GM12878 (cell line): ENCODE results near the gene PDLIM5. TPM values are rescaled to one million over a fixed set of nuclear protein-coding genes. Genes with fewer than 3 reads are reported as not detected.

Experiments
- ATAC-seq: fragments of 200-7000 bp; cut with Tn5 transposase; 3 replicates; pipeline ENCODE4 v1.9.1; 2020; ENCODE audit warnings: mild to moderate bottlenecking, moderate library complexity
- BruUV-seq: library from RNA; stranded (reverse); fragments of 400-500 nt; replicated peaks from 2 replicates; lab custom pipeline; 2021; lab: Mats Ljungman, UMichigan
- CTCF ChIA-PET: fragments of 300-600 bp; sonication (Branson Sonifier 250); formaldehyde crosslinking; extraction: SDS; loops from one replicate; lab custom pipeline; 2021; ENCODE audit warnings: inconsistent platforms; lab: Yijun Ruan, JAX
- POLR2A ChIA-PET: fragments of 350-600 bp; formaldehyde crosslinking; extraction: SDS; loops from one replicate; lab custom pipeline; 2021; ENCODE audit warnings: inconsistent platforms; lab: Charles Lee
- RAD21 ChIA-PET: fragments of 300-600 bp; sonication (Branson Sonifier 250); formaldehyde crosslinking; loops from one replicate; lab custom pipeline; 2023; ENCODE audit warnings: antibody characterized with exemption; ENCODE audit not compliant: unreplicated experiment; lab: Charles Lee
- SMC1A ChIA-PET: fragments of 300-600 bp; sonication (Branson Sonifier 250); formaldehyde crosslinking; loops from one replicate; lab custom pipeline; 2023; ENCODE audit not compliant: unreplicated experiment, uncharacterized antibody; lab: Charles Lee
- DNase-seq: peaks from one replicate; pipeline ENCODE4 v3.0.0-alpha.2; 2011; ENCODE audit warnings: low read depth, low spot score
- FAIRE-seq: peaks from 3 replicates; lab custom pipeline; 2011; peaks lifted over from hg19 to GRCh38; lab: Jason Lieb, UNC
- H2AFZ ChIP-seq: 2 replicates; pipeline ENCODE4 v1.6.0; 2011; ENCODE audit warnings: low read depth, low read length, control low read depth; ENCODE audit not compliant: control insufficient read depth
- H3K27ac ChIP-seq: 2 replicates; pipeline ENCODE4 v1.5.1; 2011; ENCODE audit warnings: control low read depth; ENCODE audit not compliant: control insufficient read depth, insufficient read depth
- H3K27me3 ChIP-seq, 2 experiments: replicated peaks in 1 of 2; 2 replicates each; pipeline versions ENCODE4 v1.6.0 to v1.6.1; 2011; ENCODE audit warnings: low read length in 1 of 2; ENCODE audit not compliant: control insufficient read depth in 2 of 2, insufficient read depth in 2 of 2
- H3K36me3 ChIP-seq, 2 experiments: 2 replicates each; pipeline ENCODE4 v1.5.1; 2011; ENCODE audit warnings: low read length in 1 of 2; ENCODE audit not compliant: control insufficient read depth in 2 of 2, insufficient read depth in 2 of 2
- H3K4me1 ChIP-seq: 2 replicates; pipeline ENCODE4 v1.6.1; 2011; ENCODE audit warnings: mild to moderate bottlenecking, low read length, moderate library complexity, mixed read lengths; ENCODE audit not compliant: control insufficient read depth, insufficient read depth
- H3K4me2 ChIP-seq: 2 replicates; pipeline ENCODE4 v1.6.0; 2011; ENCODE audit warnings: control low read depth; ENCODE audit not compliant: control insufficient read depth, insufficient read depth
- H3K4me3 ChIP-seq: fragments of 200-600 bp; sonication (generic); 2 replicates; pipeline ENCODE4 v1.5.1; 2016
- H3K79me2 ChIP-seq: 2 replicates; pipeline ENCODE4 v1.6.0; 2011; ENCODE audit warnings: low read length; ENCODE audit not compliant: control insufficient read depth, insufficient read depth
- H3K9ac ChIP-seq: 2 replicates; pipeline ENCODE4 v1.8.0; 2011; ENCODE audit warnings: low read length, control low read depth, mixed read lengths; ENCODE audit not compliant: control insufficient read depth, insufficient read depth
- H3K9me3 ChIP-seq: replicated peaks from 3 replicates; pipeline ENCODE4 v1.5.1; 2011; ENCODE audit warnings: mild to moderate bottlenecking, low read length; ENCODE audit not compliant: control insufficient read depth, insufficient read depth
- H4K20me1 ChIP-seq: 2 replicates; pipeline ENCODE4 v1.6.0; 2011; ENCODE audit not compliant: control insufficient read depth, insufficient read depth
- BCLAF1 ChIP-seq: fragments of 450-650 bp; IDR thresholded peaks from 2 replicates; pipeline ENCODE4 v1.6.1; 2017; ENCODE audit warnings: antibody characterized with exemption, mild to moderate bottlenecking, moderate library complexity
- CEBPB ChIP-seq, 2 experiments: fragments of 150-350 bp in 1 of 2; IDR thresholded peaks; 2 replicates each; pipeline ENCODE4 v1.6.1; 2012 to 2014; ENCODE audit warnings: low read depth in 2 of 2, low read length in 2 of 2, borderline replicate concordance in 1 of 2, inconsistent platforms in 1 of 2
- CHD4 ChIP-seq: fragments of 200-600 bp; sonication (generic); IDR thresholded peaks from 2 replicates; pipeline ENCODE4 v1.6.1; 2016; ENCODE audit warnings: mild to moderate bottlenecking
- EP300 ChIP-seq, 2 experiments: fragments of 150-350 bp in 1 of 2; IDR thresholded peaks; 2 replicates each; pipeline ENCODE4 v1.6.1; 2011 to 2012; ENCODE audit warnings: low read depth in 2 of 2, low read length in 2 of 2, borderline replicate concordance in 1 of 2, improper control_type of control experiment in 1 of 2, inconsistent platforms in 1 of 2; ENCODE audit not compliant: control insufficient read depth in 1 of 2
- FOS ChIP-seq: IDR thresholded peaks from 3 replicates; pipeline ENCODE4 v1.6.1; 2011; ENCODE audit warnings: borderline replicate concordance; ENCODE audit not compliant: insufficient read length; ENCODE audit errors: extremely low read depth
- MEF2A ChIP-seq: IDR thresholded peaks from 2 replicates; pipeline ENCODE4 v1.6.1; 2011; ENCODE audit warnings: low read depth, mild to moderate bottlenecking, low read length, moderate library complexity; ENCODE audit not compliant: insufficient read depth
- MYB ChIP-seq: fragments of 150-350 bp; IDR thresholded peaks from 2 replicates; pipeline ENCODE4 v1.6.1; 2014; ENCODE audit warnings: mild to moderate bottlenecking, low read depth, low read length, borderline replicate concordance
- NBN ChIP-seq: fragments of 450-650 bp; IDR thresholded peaks from 2 replicates; pipeline ENCODE4 v1.6.1; 2016
- NFYB ChIP-seq: IDR thresholded peaks from 2 replicates; pipeline ENCODE4 v1.6.1; 2011; ENCODE audit warnings: low read depth, mild to moderate bottlenecking, low read length, improper control_type of control experiment, moderate library complexity; ENCODE audit not compliant: insufficient read depth
- TCF3 ChIP-seq: IDR thresholded peaks from 2 replicates; pipeline ENCODE4 v1.6.1; 2012; ENCODE audit warnings: low read depth, mild to moderate bottlenecking, low read length, borderline replicate concordance; ENCODE audit not compliant: insufficient read depth
- WGBS: methylation state at CpG from one replicate; pipeline ENCODE4 v1.1.6; 2016; ENCODE audit warnings: low lambda C conversion rate; ENCODE audit not compliant: insufficient replicate concordance, insufficient coverage; ENCODE audit errors: missing lambda C conversion rate; 5-methylcytosine and 5-hydroxymethylcytosine counted together
- in situ Hi-C: fragments of 300-500 bp; cut with MboI; formaldehyde crosslinking; loops from 9 replicates; pipeline ENCODE4 v1.14.3; 2018; ENCODE audit warnings: mixed read lengths
- intact Hi-C: fragments of 100-400 bp; cut with micrococcal nuclease; formaldehyde crosslinking; loops from one replicate; pipeline ENCODE4 v1.14.2; 2022; ENCODE audit not compliant: unreplicated experiment
- polyA plus RNA-seq, 11 experiments: library from polyadenylated mRNA; depleted of rRNA in 4 of 11; unstranded in 6 of 11; stranded (reverse) in 5 of 11; fragments of >200 nt; fragmentation: Nextera tagmentation in 4 of 11; fragmentation: Illumina TruSeq in 1 of 11; extraction: Ambion mirVana in 4 of 11; extraction: Trizol in 1 of 11; gene quantifications; 1 replicate in 1 of 11; 2 replicates in 10 of 11; pipeline versions ENCODE4 v1.2.1 to v1.2.3, GENCODE V29; 2011 to 2016; ENCODE audit warnings: inconsistent platforms in 2 of 11, missing spikeins in 2 of 11, low read depth in 1 of 11
- total RNA-seq, 4 experiments: library from RNA; depleted of rRNA in 3 of 4; stranded (reverse); fragments of >200 nt in 3 of 4; fragmentation: Illumina TruSeq in 1 of 4; extraction: Trizol in 1 of 4; gene quantifications; 2 replicates each; pipeline versions ENCODE4 v1.2.1 to v1.2.3, GENCODE V29; 2013 to 2021
- TF ChIP-seq, protein P1 (sequence below): IDR thresholded peaks from 2 replicates; pipeline ENCODE4 v1.6.1; 2012; ENCODE audit warnings: low read length, inconsistent platforms
- TF ChIP-seq, protein P2 (sequence below): fragments of 450-650 bp; IDR thresholded peaks from 2 replicates; pipeline ENCODE4 v1.6.1; 2017; ENCODE audit warnings: mild to moderate bottlenecking, moderate library complexity
- TF ChIP-seq, protein P3 (sequence below): fragments of 450-650 bp; IDR thresholded peaks from 2 replicates; pipeline ENCODE4 v1.6.1; 2018; ENCODE audit warnings: borderline replicate concordance, mild to moderate bottlenecking; ENCODE audit not compliant: partially characterized antibody

The PDLIM5 gene
- total and polyA plus RNA-seq, 10 of the 15 experiments (the other 5 are each of a cell fraction or from before 2014, with no cell fraction given): 10.0 to 52.9 (median 20.7) TPM

- ChIA-PET POLR2A (no interaction called here), RAD21 (no interaction called here), CTCF (no interaction called here), SMC1A (no interaction called here)
- no peak overlapping the region for H3K4me2 ChIP-seq
- WGBS: 82% methylated on average over 6 of the region's 6 CpGs
- no peaks in the 10 kb centered on the region for H3K9me3 ChIP-seq
- intact Hi-C loops: no loop called here
- no peak overlapping the region for H3K9ac ChIP-seq
- H4K20me1 ChIP-seq: no peaks in the 10 kb centered on the region
- no peak overlapping the region for H3K4me3 ChIP-seq
- no peak overlapping the region for H2AFZ ChIP-seq
- in situ Hi-C loops: no loop called here
- no TSS peak for BruUV-seq
- DNase-seq: no peak
- no peaks in the 10 kb centered on the region for H3K27me3 ChIP-seq
- no peak overlapping the region for H3K27ac ChIP-seq
- no peaks in the 10 kb centered on the region for H3K79me2 ChIP-seq
- ATAC-seq: no peak
- H3K4me1 ChIP-seq: no peaks in the 10 kb centered on the region
- no peak for FAIRE-seq
- H3K36me3 ChIP-seq: no peaks in the 10 kb centered on the region
- TF ChIP-seq, protein P1, sequence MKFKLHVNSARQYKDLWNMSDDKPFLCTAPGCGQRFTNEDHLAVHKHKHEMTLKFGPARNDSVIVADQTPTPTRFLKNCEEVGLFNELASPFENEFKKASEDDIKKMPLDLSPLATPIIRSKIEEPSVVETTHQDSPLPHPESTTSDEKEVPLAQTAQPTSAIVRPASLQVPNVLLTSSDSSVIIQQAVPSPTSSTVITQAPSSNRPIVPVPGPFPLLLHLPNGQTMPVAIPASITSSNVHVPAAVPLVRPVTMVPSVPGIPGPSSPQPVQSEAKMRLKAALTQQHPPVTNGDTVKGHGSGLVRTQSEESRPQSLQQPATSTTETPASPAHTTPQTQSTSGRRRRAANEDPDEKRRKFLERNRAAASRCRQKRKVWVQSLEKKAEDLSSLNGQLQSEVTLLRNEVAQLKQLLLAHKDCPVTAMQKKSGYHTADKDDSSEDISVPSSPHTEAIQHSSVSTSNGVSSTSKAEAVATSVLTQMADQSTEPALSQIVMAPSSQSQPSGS: no peak
- TF ChIP-seq MYB: no peak
- no peak for TF ChIP-seq NFYB
- TF ChIP-seq TCF3: no peak
- no peak for TF ChIP-seq CHD4
- TF ChIP-seq, protein P2, sequence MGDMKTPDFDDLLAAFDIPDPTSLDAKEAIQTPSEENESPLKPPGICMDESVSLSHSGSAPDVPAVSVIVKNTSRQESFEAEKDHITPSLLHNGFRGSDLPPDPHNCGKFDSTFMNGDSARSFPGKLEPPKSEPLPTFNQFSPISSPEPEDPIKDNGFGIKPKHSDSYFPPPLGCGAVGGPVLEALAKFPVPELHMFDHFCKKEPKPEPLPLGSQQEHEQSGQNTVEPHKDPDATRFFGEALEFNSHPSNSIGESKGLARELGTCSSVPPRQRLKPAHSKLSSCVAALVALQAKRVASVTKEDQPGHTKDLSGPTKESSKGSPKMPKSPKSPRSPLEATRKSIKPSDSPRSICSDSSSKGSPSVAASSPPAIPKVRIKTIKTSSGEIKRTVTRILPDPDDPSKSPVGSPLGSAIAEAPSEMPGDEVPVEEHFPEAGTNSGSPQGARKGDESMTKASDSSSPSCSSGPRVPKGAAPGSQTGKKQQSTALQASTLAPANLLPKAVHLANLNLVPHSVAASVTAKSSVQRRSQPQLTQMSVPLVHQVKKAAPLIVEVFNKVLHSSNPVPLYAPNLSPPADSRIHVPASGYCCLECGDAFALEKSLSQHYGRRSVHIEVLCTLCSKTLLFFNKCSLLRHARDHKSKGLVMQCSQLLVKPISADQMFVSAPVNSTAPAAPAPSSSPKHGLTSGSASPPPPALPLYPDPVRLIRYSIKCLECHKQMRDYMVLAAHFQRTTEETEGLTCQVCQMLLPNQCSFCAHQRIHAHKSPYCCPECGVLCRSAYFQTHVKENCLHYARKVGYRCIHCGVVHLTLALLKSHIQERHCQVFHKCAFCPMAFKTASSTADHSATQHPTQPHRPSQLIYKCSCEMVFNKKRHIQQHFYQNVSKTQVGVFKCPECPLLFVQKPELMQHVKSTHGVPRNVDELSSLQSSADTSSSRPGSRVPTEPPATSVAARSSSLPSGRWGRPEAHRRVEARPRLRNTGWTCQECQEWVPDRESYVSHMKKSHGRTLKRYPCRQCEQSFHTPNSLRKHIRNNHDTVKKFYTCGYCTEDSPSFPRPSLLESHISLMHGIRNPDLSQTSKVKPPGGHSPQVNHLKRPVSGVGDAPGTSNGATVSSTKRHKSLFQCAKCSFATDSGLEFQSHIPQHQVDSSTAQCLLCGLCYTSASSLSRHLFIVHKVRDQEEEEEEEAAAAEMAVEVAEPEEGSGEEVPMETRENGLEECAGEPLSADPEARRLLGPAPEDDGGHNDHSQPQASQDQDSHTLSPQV: no peak
- TF ChIP-seq, protein P3, sequence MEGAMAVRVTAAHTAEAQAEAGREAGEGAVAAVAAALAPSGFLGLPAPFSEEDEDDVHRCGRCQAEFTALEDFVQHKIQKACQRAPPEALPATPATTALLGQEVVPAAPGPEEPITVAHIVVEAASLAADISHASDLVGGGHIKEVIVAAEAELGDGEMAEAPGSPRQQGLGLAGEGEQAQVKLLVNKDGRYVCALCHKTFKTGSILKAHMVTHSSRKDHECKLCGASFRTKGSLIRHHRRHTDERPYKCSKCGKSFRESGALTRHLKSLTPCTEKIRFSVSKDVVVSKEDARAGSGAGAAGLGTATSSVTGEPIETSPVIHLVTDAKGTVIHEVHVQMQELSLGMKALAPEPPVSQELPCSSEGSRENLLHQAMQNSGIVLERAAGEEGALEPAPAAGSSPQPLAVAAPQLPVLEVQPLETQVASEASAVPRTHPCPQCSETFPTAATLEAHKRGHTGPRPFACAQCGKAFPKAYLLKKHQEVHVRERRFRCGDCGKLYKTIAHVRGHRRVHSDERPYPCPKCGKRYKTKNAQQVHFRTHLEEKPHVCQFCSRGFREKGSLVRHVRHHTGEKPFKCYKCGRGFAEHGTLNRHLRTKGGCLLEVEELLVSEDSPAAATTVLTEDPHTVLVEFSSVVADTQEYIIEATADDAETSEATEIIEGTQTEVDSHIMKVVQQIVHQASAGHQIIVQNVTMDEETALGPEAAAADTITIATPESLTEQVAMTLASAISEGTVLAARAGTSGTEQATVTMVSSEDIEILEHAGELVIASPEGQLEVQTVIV: no peak
- no peak for TF ChIP-seq FOS
- no peak for TF ChIP-seq NBN
- no peak for TF ChIP-seq MEF2A
- no peak for TF ChIP-seq EP300 (IDR thresholded peaks at IDR 0.05; ENCODE audit: borderline replicate concordance in 1 of 2, control insufficient read depth in 1 of 2, low read depth in 2 of 2, low read length in 2 of 2)
- no peak for TF ChIP-seq CEBPB (IDR thresholded peaks at IDR 0.05; ENCODE audit: borderline replicate concordance in 1 of 2, low read depth in 2 of 2, low read length in 2 of 2)
- TF ChIP-seq BCLAF1: no peak
Measured at GRCh38 chr4:94715726-94716125, 264.0 kb downstream of the PDLIM5 start.
